HG03460 (cell line): ENCODE results near the gene EXOSC7.
"Not testable (repeated sequence)": the region's sequence is repeated elsewhere in the genome, so short reads cannot be mapped to it uniquely, and the experiment has no call there.

Experiments used
- ATAC-seq: cut with Tn5 transposase; IDR thresholded peaks from one replicate; pipeline ENCODE4 v1.9.1; 2021; ENCODE audit not compliant: unreplicated experiment

The EXOSC7 gene

GRCh38 chr3:44961888-44962287 is 14.2 kb upstream of the EXOSC7 start:
- ATAC-seq = no peak

DNA sequence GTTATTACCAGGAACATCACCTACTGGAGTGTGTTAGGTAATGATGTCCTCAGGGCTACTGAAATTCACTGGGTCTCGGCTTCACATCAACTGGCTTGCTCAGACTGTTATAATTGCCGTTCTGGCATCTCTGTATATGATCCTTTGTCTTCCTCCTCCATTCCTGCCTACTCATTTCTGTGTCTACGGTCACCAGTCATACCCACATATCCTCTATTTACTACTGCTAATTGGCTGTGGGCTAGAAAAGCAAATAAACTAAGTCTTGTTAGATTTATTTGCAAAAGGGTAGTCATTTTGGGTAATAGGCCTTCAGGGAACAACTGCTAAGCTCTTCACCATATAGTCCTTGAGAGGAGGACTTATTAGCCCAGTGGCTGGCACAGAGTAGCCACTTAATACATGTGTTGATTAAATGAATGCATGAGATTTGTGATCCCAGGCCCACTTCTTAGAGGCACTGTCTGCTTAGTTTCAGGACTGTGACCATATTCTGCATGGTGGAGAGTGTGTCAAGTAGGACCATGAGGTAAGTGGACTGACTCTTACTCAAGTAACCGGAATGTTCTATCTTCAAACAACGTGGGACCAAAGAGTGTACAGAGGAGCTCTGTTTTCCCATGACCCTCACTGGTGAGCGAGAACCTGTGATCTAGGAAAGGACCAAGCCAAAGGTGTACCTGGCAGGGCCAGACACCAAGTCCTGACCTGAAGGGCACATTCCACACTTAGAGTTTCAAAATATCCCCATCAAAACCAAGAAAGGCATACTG is 13.2 kb upstream of the EXOSC7 start:
- no peak for ATAC-seq

DNA sequence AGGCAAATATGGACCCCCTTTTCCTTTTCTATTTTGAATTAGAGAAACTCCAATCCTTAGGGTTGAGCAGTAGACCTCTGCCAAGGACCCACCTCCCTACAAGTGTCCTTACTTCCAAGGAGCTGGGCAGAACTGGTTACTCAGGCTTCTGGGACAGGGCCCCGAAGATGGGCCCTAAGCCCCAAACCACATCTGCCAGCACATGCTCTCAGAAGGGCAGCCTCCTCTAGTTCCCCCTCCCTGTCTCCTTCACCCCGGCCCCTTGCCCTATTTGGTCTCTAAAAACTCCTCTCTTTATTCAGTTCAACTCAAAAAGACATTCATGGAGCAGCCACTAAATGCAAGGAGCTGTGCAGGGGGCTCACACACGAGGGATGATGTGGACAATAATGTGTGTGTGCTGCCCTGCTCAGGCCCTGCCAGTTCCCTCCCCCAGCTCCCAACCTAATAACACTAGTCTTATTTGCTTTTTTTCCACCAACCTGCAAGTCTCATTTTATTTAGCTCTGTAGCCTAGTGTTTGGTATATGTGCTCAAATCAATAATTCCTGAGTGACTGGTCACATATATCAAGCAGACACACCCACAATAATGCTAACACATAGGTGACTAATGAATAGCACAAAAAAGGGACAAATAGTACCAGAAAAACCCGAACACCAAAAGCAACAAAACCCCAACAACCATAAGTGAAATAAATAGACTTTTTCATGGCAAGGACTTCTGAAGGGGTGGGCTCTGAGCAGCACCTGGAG is 12.3 kb upstream of the EXOSC7 start:
- no peak for ATAC-seq

DNA sequence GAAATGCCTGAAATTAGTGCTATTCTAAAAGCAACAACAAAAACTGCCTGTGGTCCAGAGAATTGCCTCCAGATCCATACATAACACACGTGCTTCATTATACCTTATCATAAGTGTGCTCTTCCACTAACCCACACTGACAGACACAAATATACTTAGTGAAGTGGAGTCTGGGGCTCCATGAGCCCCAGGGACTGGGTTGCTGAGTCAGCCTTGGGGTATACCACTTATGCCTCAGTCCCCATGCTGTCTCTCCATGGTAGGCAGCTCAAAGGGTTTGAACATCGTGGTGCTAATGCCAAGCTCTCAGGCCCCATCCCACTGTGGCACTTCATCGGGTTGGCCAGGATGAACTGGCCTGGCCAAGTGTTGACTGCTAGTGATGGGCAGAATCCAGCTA is 10.9 kb upstream of the EXOSC7 start:
- ATAC-seq = no peak

DNA sequence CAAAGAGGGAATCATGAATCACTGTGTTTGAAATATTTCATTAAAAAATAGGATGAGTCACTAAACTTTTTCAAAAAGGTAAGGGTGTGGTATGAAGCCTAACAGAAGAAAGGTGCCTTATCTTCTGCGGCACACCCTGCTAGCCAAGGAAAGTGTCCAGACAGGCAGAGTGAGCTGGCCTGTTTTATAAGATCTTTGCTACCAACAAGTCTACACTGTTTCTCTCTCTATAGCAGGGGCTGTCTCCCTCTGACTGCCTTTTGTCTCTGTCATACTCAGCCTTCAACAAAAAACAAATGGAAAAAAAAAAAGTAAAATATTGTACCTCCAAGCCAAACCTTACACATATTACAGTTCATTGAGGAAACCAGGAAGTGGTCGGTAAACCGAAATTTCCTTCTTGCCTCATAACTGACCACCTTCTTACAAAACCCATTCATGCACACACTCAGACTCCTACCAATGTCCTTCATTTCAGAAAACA is 9.2 kb upstream of the EXOSC7 start:
- ATAC-seq = peak; percentile 74

DNA sequence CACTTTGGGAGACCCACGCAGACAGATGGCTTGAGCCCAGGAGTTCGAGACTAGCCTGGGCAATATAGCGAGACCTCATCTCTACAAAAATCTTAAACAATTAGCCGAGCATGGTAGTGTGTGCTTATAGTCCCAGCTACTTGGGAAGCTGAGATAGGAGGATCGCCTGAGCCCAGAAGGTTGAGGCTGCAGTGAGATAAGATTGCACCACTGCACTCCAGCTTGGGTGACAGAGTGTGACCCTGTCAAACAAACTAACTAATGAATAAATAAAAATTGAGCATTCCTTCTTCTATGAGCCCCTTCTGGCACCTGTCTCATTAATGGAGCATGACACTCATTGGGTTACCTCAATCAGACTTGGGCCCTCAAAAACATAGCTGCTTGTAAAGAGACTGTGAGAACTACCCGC is 7.6 kb upstream of the EXOSC7 start:
- no peak for ATAC-seq

GRCh38 chr3:44969154-44969827 is 6.8 kb upstream of the EXOSC7 start:
- no peak for ATAC-seq

DNA sequence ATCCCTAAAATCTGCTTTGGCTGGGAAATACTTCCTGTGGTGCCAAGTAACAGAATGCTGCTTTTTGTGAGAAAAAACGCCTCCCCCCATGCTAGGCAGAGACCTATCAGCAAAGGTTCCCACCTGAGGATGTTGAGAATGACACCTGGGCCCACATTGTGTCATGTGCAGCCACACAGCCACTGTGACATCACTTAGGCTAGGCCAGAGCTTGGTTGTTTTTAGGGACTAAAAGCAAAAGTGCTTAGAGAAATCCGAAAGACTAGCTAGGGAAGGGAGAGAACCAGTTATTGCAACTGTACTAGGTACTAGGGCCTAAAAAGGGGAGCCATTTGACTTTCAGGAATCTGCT is 6.2 kb upstream of the EXOSC7 start:
- no peak for ATAC-seq

- ATAC-seq = no peak
Measured at GRCh38 chr3:44970926-44971490, 5.0 kb upstream of the EXOSC7 start.

GRCh38 chr3:44974416-44974815 is 1.6 kb upstream of the EXOSC7 start:
- no peak for ATAC-seq

DNA sequence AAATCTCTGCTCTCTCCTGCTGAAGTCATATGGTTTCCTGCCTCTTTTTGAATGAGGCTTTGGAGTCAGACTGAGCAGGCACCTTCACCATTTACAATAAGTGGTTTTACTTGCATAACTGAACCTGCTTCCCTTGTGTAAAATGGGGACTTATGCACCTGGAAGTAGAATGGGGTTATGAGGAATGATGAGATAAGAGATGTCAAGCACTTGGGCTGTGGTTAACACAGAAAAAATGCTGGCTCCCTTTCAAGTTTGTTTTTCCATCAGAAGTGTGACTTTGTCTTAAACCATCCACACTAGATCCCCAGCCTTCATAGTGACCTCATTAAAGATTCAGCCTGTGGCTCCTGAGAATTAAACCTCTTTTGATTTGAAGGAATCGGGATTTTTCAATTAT is 5.2 kb downstream of the EXOSC7 start:
- no peak for ATAC-seq

DNA sequence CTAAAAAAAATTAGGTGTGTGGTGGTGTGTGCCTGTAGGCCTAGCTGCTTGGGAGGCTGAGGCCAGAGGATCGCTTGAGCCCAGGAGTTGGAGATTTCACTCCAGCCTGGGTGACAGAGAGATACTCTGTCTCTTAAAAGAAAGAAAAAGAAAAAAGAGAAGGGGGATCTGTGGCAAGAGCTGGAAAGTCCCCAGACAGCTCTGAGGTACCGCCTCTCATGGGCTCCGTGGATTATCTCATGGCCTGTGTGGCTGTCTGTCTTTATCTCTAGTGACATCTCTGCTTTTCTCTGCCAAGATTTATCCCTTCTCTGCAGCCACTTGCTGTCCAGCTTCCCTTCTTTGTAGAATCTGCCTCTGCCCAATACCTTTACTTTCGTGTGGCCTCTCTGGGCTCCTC is 5.7 kb downstream of the EXOSC7 start:
- no peak for ATAC-seq

GRCh38 chr3:44982817-44983216 is 6.8 kb downstream of the EXOSC7 start:
- no peak for ATAC-seq

- no peak for ATAC-seq
Measured at GRCh38 chr3:44983484-44983941, 7.5 kb downstream of the EXOSC7 start.

- no peak for ATAC-seq
Measured at GRCh38 chr3:44984335-44984734, 8.3 kb downstream of the EXOSC7 start.

DNA sequence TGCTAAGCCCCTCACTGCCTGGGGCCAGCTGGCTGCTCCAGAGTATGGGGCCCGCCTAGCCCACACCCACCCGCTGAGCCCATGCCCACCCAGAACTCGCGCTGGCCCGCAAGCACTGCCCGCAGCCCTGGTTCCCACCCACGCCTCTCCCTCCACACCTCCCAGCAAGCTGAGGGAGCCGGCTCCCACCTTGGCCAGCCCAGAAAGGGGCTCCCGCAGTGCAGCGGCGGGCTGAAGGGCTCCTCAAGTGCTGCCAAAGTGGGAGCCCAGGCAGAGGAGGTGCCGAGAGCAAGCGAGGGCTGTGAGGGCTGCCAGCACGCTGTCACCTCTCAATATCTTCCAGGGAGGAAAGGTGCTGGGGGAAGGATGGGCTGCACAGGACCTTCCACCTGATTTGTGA is 10.3 kb downstream of the EXOSC7 start:
- not testable (repeated sequence) for ATAC-seq

GRCh38 chr3:44987332-44987731 is 11.3 kb downstream of the EXOSC7 start:
- no peak for ATAC-seq

- no peak for ATAC-seq
Measured at GRCh38 chr3:44988073-44988472, 12.0 kb downstream of the EXOSC7 start.

DNA sequence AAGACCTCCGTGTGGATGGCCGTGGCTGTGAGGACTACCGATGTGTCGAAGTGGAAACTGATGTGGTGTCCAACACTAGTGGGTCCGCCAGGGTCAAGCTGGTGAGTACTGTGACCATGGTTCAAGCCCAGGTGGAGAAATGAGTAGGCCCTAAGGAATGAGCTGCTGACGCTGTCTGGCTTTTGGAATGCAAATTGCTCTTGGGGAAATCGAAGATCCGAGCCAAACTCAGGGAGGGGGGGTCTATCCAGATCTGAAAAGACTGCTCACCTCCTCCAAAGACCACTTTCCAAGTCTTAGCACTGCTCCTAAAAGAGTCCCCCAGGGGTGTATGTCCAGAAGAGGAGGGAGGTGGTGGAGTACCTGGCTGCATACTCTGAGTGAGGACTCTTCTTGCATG is 13.1 kb downstream of the EXOSC7 start:
- no peak for ATAC-seq

DNA sequence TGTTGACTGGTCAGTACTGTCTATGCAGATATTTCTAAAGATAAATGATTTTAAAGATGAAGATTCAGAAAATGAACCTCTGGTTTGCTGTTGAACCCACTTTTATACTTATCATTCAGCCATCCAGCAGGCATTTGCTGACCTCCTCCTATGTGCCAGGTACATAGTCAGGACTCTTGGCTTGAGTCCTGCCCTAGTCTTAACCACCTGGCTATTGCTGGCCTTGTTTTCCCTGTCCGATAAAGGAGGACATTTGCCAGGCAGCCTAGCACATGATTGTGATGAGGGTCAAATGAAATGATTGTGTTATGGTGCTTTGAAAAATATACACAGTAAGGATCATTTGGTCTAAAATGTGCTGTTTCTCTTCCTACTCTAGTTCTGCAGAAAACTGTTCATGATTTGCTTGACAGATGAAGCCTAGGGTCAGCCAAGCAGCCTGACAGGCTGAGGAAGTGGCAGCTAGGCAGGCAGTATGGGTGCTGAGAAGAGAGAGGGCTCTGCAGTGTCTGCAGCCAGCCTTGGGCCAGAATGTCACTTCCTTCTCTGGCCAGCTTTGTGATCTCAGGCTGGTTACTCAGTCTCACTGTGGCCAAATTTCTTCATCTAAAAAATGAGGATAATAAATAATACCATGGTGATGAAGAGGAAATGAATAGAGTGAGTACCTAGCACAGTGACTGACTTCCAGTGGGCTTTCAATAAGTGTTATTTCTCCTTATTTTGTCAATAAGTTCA is 13.8 kb downstream of the EXOSC7 start:
- ATAC-seq = no peak

GRCh38 chr3:44991326-44991725 is 15.3 kb downstream of the EXOSC7 start:
- ATAC-seq = no peak
